GM18868 (cell line): ENCODE results near the gene XRCC3.

Source experiments
- ATAC-seq: cut with Tn5 transposase; IDR thresholded peaks from one replicate; pipeline ENCODE4 v1.9.1; 2021; ENCODE audit warnings: mild to moderate bottlenecking, moderate library complexity; ENCODE audit not compliant: unreplicated experiment

XRCC3 gene

GRCh38 chr14:103715052-103716000 is at the start of gene XRCC3, which contains the start of gene ZFYVE21:
XRCC3 (minus strand) TSS chr14:103715451; CDS start chr14:103711087, 4,364 bp downstream.
ZFYVE21 (plus strand) TSS chr14:103715810; CDS start chr14:103715842, 32 bp downstream.
- peak; percentile 95 for ATAC-seq

GRCh38 chr14:103763730-103764488 is 48.7 kb upstream of the XRCC3 start:
- ATAC-seq = peak; percentile 60

- no peak for ATAC-seq
Observed at GRCh38 chr14:103762541-103762940, 47.3 kb upstream of the XRCC3 start.

GRCh38 chr14:103762036-103762435 is 46.8 kb upstream of the XRCC3 start:
- ATAC-seq = no peak

GRCh38 chr14:103758059-103758776 is 43.0 kb upstream of the XRCC3 start:
- ATAC-seq = no peak

GRCh38 chr14:103755060-103755459 is 39.8 kb upstream of the XRCC3 start:
- ATAC-seq = no peak

- ATAC-seq = no peak
Observed at GRCh38 chr14:103753774-103754173, 38.5 kb upstream of the XRCC3 start.

- no peak for ATAC-seq
Observed at GRCh38 chr14:103749860-103750259, 34.6 kb upstream of the XRCC3 start.

GRCh38 chr14:103749452-103749851 is 34.2 kb upstream of the XRCC3 start:
- no peak for ATAC-seq

GRCh38 chr14:103748534-103748857 is 33.2 kb upstream of the XRCC3 start:
- ATAC-seq = no peak

GRCh38 chr14:103746701-103747100 is 31.4 kb upstream of the XRCC3 start:
- no peak for ATAC-seq

GRCh38 chr14:103745424-103745823 is 30.2 kb upstream of the XRCC3 start:
- no peak for ATAC-seq

- ATAC-seq = no peak
Observed at GRCh38 chr14:103744621-103745395, 29.6 kb upstream of the XRCC3 start.

- no peak for ATAC-seq
Observed at GRCh38 chr14:103743691-103744090, 28.4 kb upstream of the XRCC3 start.

- no peak for ATAC-seq
Observed at GRCh38 chr14:103742499-103743255, 27.4 kb upstream of the XRCC3 start.

GRCh38 chr14:103741876-103742275 is 26.6 kb upstream of the XRCC3 start:
- ATAC-seq = no peak

GRCh38 chr14:103740991-103741689 is 25.9 kb upstream of the XRCC3 start:
- ATAC-seq = no peak

GRCh38 chr14:103739793-103740501 is 24.7 kb upstream of the XRCC3 start:
- ATAC-seq = no peak

GRCh38 chr14:103739466-103739792 is 24.2 kb upstream of the XRCC3 start:
- ATAC-seq = no peak
